ENCODE data around the gene PRELID2.
"Not testable (repeated sequence)": the region's sequence is repeated elsewhere in the genome, so short reads cannot be mapped to it uniquely, and the experiment has no call there.

The PRELID2 gene

DNA sequence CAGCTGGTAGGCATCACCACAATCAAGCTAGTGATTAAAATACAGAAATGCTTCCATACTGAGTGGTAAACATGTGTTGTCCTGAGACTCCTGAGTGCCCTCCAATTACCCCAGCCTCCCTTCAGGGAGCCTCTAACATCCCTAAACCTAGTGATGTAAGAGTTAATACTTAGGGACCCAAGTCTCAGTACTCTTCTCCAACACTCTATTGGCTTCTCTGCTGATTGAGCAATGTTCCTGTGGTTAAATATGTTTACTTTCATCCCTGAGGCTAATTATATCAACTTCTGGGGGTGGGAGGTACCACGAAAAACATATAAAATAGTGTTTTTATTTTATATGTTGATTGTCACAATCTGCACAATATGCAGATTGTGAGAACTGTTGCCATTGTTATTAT is 32.7 kb upstream of the PRELID2 start:
- Histone ChIP-seq H3K4me3 (ENCODE audit: low read depth in 1 of 2, low read length in 1 of 2) (no peak overlapping the region), H3K4me1 (ENCODE audit: control insufficient read depth in 1 of 2, insufficient read depth in 1 of 2, low read depth in 1 of 2, low read length in 1 of 2) (peaks cover 0 to 4% of the 10 kb centered on the region in 2 experiments), H3K36me3 (no peaks in the 10 kb centered on the region), H3K27me3 (no peaks in the 10 kb centered on the region), H3K9me3 (no peaks in the 10 kb centered on the region), H3K27ac (no peak overlapping the region)
- TF ChIP-seq, protein P1, sequence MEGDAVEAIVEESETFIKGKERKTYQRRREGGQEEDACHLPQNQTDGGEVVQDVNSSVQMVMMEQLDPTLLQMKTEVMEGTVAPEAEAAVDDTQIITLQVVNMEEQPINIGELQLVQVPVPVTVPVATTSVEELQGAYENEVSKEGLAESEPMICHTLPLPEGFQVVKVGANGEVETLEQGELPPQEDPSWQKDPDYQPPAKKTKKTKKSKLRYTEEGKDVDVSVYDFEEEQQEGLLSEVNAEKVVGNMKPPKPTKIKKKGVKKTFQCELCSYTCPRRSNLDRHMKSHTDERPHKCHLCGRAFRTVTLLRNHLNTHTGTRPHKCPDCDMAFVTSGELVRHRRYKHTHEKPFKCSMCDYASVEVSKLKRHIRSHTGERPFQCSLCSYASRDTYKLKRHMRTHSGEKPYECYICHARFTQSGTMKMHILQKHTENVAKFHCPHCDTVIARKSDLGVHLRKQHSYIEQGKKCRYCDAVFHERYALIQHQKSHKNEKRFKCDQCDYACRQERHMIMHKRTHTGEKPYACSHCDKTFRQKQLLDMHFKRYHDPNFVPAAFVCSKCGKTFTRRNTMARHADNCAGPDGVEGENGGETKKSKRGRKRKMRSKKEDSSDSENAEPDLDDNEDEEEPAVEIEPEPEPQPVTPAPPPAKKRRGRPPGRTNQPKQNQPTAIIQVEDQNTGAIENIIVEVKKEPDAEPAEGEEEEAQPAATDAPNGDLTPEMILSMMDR (IDR thresholded peaks at IDR 0.05): no peak

DNA sequence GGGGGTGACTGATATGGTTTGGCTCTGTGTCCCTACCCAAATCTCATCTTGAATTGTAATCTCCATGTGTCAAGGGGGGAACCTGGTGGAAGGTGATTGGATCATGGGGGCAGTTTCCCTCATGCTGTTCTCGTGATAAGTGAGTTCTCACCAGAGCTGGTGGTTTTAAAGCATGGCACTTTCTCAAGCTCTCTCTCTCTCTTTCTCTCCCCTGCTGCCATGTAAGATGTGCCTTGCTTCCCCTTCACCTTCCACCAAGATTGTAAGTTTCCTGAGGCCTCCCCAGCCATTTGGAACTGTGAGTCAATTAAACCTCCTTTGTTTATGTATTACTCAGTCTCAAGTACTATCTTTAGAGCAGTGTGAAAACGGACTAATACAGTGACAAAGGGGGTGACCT is 29.3 kb upstream of the PRELID2 start:
- not testable (repeated sequence) for H3K4me3 ChIP-seq (ENCODE audit: low read depth in 1 of 2, low read length in 1 of 2); H3K27ac ChIP-seq; H3K27me3 ChIP-seq; H3K36me3 ChIP-seq; H3K4me1 ChIP-seq (ENCODE audit: control insufficient read depth in 1 of 2, insufficient read depth in 1 of 2, low read depth in 1 of 2, low read length in 1 of 2); H3K9me3 ChIP-seq

DNA sequence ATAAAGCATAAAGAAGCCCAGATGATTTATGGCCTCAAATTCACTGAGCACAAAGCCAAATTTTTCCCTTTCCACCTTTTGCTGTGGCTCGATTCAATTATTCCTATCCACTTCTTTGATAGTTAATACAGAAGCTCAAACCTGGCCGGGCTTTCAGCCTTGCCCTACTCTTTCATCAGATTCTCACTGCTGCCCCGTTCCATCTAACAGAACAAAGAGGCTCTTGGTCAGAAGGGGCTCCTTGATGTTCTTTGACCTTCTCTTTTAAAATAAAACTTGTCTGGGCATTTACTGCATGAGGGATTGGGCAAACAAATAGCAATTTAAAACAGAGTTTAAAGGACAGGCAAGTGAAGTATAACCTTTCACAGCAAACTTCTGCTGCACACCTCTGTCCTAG is 27.9 kb upstream of the PRELID2 start:
- no peak overlapping the region for H3K27ac ChIP-seq
- H3K36me3 ChIP-seq: no peaks in the 10 kb centered on the region
- no peaks in the 10 kb centered on the region for H3K9me3 ChIP-seq
- no peak overlapping the region for H3K4me3 ChIP-seq (ENCODE audit: low read depth in 1 of 2, low read length in 1 of 2)
- peaks cover 0 to 4% of the 10 kb centered on the region in 2 experiments for H3K4me1 ChIP-seq (ENCODE audit: control insufficient read depth in 1 of 2, insufficient read depth in 1 of 2, low read depth in 1 of 2, low read length in 1 of 2)
- H3K27me3 ChIP-seq: no peaks in the 10 kb centered on the region
- TF ChIP-seq, protein P1 (IDR thresholded peaks at IDR 0.05): no peak

DNA sequence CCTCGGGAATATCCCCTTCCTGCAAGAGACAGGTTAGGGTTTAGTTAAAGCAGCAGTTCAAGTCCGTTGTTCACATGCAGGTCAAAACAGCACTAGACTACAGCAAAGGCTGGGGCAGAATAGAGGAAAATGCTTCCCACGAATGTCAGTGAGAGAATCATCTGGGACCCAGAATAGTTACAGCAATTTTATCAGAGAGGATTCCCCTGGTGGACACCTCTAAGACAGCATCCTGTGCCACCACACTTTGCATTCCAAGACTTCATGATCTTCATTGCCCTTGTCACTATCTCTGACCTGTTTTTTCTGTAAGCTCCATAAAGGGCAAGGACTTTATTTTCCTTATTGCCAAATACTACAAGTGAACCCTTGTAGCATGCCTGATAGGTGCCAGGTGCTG is 24.8 kb upstream of the PRELID2 start:
- H3K4me1 ChIP-seq (ENCODE audit: control insufficient read depth in 1 of 2, insufficient read depth in 1 of 2, low read depth in 1 of 2, low read length in 1 of 2): peaks cover 0 to 7% of the 10 kb centered on the region in 2 experiments

DNA sequence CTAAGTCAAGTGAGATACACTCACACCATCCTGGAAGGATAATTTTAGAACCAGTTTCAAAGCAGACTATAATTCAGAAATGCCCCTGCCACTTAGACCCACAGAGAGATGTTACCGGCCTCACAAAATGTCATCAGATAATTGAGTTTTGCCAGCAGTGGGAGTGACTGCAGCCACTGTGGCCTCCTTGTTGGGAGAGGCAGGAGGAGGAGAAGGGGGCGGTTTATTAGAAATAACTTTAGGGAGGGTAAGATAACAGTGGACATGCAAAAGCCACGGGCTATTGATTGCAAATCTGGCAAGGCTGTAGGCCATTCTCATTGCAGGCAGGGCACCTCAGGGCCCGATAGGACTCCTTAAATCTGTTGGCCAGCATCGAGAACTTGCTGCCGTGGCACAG is 24.3 kb upstream of the PRELID2 start:
- Histone ChIP-seq H3K27ac (no peak overlapping the region), H3K27me3 (peaks cover 22% of the 10 kb centered on the region), H3K4me1 (ENCODE audit: control insufficient read depth in 1 of 2, insufficient read depth in 1 of 2, low read depth in 1 of 2, low read length in 1 of 2) (peaks cover 0 to 7% of the 10 kb centered on the region in 2 experiments), H3K4me3 (ENCODE audit: low read depth in 1 of 2, low read length in 1 of 2) (no peak overlapping the region), H3K9me3 (no peaks in the 10 kb centered on the region), H3K36me3 (no peaks in the 10 kb centered on the region)
- TF ChIP-seq, protein P1 (IDR thresholded peaks at IDR 0.05): no peak

More for the DNA sequence above, 24.8 kb upstream of the PRELID2 start:
- no peaks in the 10 kb centered on the region for H3K36me3 ChIP-seq
- H3K27me3 ChIP-seq: peaks cover 22% of the 10 kb centered on the region
- TF ChIP-seq, protein P1 (IDR thresholded peaks at IDR 0.05): no peak
- H3K27ac ChIP-seq: no peak overlapping the region
- H3K9me3 ChIP-seq: no peaks in the 10 kb centered on the region
- no peak overlapping the region for H3K4me3 ChIP-seq (ENCODE audit: low read depth in 1 of 2, low read length in 1 of 2)

DNA sequence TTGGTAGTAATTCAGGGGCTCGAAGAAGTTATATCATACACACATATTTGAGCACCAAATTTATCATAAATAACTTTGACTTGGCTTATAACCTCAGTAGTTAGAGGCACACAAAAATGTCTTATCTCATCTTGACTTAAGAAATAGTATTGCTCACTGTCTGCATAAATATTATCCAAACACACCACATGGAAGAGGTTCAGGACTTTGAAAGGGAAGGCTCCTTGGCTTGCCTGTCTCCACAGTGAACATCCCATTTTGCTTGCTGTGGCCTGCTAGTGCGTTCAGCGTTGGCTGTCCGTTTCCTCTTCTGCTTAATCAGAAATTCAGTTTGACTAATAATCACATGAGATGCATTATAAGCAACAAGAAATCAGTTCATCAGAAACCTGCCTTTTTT is 23.8 kb upstream of the PRELID2 start:
- Histone ChIP-seq H3K36me3 (no peaks in the 10 kb centered on the region), H3K9me3 (no peaks in the 10 kb centered on the region), H3K4me3 (ENCODE audit: low read depth in 1 of 2, low read length in 1 of 2) (no peak overlapping the region), H3K27ac (no peak overlapping the region), H3K4me1 (ENCODE audit: control insufficient read depth in 1 of 2, insufficient read depth in 1 of 2, low read depth in 1 of 2, low read length in 1 of 2) (peaks cover 0 to 7% of the 10 kb centered on the region in 2 experiments), H3K27me3 (peaks cover 22% of the 10 kb centered on the region)
- TF ChIP-seq, protein P1 (IDR thresholded peaks at IDR 0.05): no peak

All from neutrophil (primary cell).